ENCODE measurements around the gene GALNT1. TPM values are rescaled to one million over a fixed set of nuclear protein-coding genes. Genes with fewer than 3 reads are reported as not detected.

GALNT1 gene
- total RNA-seq, 2 donors from 2014 or later: 40.2 to 50.6 TPM

- no peak for DNase-seq (ENCODE audit: low spot score)
- H3K36me3 ChIP-seq: no peaks in the 10 kb centered on the region
- H3K27ac ChIP-seq: no peak overlapping the region
- intact Hi-C loops (cut with DNase I): loop anchor here (10.0 kb wide), 1 partner anchor 349 kb away; no protein-coding TSS in a partner anchor
- TF ChIP-seq, protein P1, sequence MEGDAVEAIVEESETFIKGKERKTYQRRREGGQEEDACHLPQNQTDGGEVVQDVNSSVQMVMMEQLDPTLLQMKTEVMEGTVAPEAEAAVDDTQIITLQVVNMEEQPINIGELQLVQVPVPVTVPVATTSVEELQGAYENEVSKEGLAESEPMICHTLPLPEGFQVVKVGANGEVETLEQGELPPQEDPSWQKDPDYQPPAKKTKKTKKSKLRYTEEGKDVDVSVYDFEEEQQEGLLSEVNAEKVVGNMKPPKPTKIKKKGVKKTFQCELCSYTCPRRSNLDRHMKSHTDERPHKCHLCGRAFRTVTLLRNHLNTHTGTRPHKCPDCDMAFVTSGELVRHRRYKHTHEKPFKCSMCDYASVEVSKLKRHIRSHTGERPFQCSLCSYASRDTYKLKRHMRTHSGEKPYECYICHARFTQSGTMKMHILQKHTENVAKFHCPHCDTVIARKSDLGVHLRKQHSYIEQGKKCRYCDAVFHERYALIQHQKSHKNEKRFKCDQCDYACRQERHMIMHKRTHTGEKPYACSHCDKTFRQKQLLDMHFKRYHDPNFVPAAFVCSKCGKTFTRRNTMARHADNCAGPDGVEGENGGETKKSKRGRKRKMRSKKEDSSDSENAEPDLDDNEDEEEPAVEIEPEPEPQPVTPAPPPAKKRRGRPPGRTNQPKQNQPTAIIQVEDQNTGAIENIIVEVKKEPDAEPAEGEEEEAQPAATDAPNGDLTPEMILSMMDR (IDR thresholded peaks at IDR 0.05): no peak
- no peak for TF ChIP-seq POLR2A (IDR thresholded peaks at IDR 0.05)
- no peak for TF ChIP-seq POLR2AphosphoS5 (IDR thresholded peaks at IDR 0.05)
- no peaks in the 10 kb centered on the region for H3K9me3 ChIP-seq
- no peaks in the 10 kb centered on the region for H3K4me1 ChIP-seq (replicated peaks)
- no peak overlapping the region for H3K4me3 ChIP-seq
- 44% methylated on average over 5 of the region's 5 CpGs for WGBS
- no peaks in the 10 kb centered on the region for H3K27me3 ChIP-seq (replicated peaks; ENCODE audit: insufficient read depth)
Measured at GRCh38 chr18:35753306-35753910, 171.9 kb downstream of the GALNT1 start.

- H3K27me3 ChIP-seq (replicated peaks; ENCODE audit: insufficient read depth): no peaks in the 10 kb centered on the region
- H3K4me3 ChIP-seq: no peak overlapping the region
- H3K9me3 ChIP-seq: no peaks in the 10 kb centered on the region
- TF ChIP-seq POLR2A (IDR thresholded peaks at IDR 0.05) (no peak), POLR2AphosphoS5 (IDR thresholded peaks at IDR 0.05) (no peak)
- TF ChIP-seq, protein P1 (IDR thresholded peaks at IDR 0.05): no peak
- no peaks in the 10 kb centered on the region for H3K36me3 ChIP-seq
- WGBS: 76% methylated on average over 4 of the region's 4 CpGs
- H3K27ac ChIP-seq: no peak overlapping the region
- intact Hi-C loops (cut with DNase I): loop anchor here (10.0 kb wide), 1 partner anchor 350 kb away; no protein-coding TSS in a partner anchor
- DNase-seq (ENCODE audit: low spot score): no peak
- H3K4me1 ChIP-seq (replicated peaks): no peaks in the 10 kb centered on the region
Measured at GRCh38 chr18:35754464-35754863, 172.9 kb downstream of the GALNT1 start.

- no peak for DNase-seq (ENCODE audit: low spot score)
- WGBS: 76% methylated on average over 7 of the region's 7 CpGs
- H3K9me3 ChIP-seq: no peaks in the 10 kb centered on the region
- H3K4me1 ChIP-seq (replicated peaks): no peaks in the 10 kb centered on the region
- H3K27me3 ChIP-seq (replicated peaks; ENCODE audit: insufficient read depth): no peaks in the 10 kb centered on the region
- no peaks in the 10 kb centered on the region for H3K36me3 ChIP-seq
- no peak for TF ChIP-seq POLR2A (IDR thresholded peaks at IDR 0.05)
- TF ChIP-seq, protein P1 (IDR thresholded peaks at IDR 0.05): no peak
- no peak for TF ChIP-seq POLR2AphosphoS5 (IDR thresholded peaks at IDR 0.05)
- no peak overlapping the region for H3K4me3 ChIP-seq
- intact Hi-C loops (cut with DNase I): loop anchor here (10.0 kb wide), 1 partner anchor 351 kb away; no protein-coding TSS in a partner anchor
- H3K27ac ChIP-seq: no peak overlapping the region
Measured at GRCh38 chr18:35755369-35755768, 173.8 kb downstream of the GALNT1 start.

DNA sequence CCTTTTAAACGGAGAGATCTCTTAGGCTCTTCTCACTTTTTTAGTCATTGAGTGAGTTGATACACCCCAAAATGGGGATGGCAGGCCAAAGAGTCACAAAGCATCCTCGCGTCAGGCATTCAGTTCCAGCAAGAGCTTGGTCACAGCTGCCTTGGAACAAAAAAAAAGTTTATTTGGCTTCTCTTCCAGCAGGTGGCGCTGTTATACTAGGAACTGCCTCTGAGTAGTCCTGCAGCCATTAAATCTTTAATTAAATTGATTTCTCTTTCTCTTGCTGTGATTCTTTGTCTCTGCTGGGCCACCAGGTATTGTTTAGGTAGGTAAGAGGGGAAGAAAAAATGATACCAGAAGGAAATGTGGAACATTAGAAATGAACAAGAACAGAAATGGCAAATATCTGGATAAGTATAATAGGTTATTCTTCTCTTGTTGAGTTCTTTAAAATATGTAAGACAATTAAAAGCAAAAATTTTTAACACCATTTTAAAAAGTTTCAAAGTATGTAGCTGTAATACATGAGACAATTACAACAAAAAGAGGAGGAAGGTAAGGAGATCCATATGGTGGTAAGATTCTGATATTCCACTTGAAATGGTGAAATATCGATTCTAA, 175.1 kb downstream of the GALNT1 start:
- Histone ChIP-seq H3K27ac (no peak overlapping the region), H3K36me3 (no peaks in the 10 kb centered on the region), H3K4me1 (replicated peaks) (no peaks in the 10 kb centered on the region), H3K4me3 (no peak overlapping the region), H3K27me3 (replicated peaks; ENCODE audit: insufficient read depth) (no peaks in the 10 kb centered on the region), H3K9me3 (no peaks in the 10 kb centered on the region)
- intact Hi-C loops (cut with DNase I): loop anchor here (1.0 to 10.0 kb wide), 2 partner anchors 194 to 352 kb away; no protein-coding TSS in a partner anchor
- WGBS: 20% methylated on average over 5 of the region's 5 CpGs
- no peak for TF ChIP-seq POLR2A (IDR thresholded peaks at IDR 0.05)
- no peak for TF ChIP-seq POLR2AphosphoS5 (IDR thresholded peaks at IDR 0.05)
- TF ChIP-seq, protein P1 (IDR thresholded peaks at IDR 0.05): peak; percentile 48 to 86 (median 70)
- DNase-seq (ENCODE audit: low spot score): peak; percentile 47

Small RNA genes lying within 50 kb of the gene (microRNA-seq; reads per million reads assigned to microRNA genes)
- gene MIR3975: not detected

Other genes starting within 250 kb of the GALNT1 start
- 10 to 100 TPM; 39.4 to 53.4 TPM for gene ZNF24, start 237.3 kb upstream of the GALNT1 start, total RNA-seq
- gene ZNF396, start 204.4 kb upstream of the GALNT1 start, total RNA-seq: 1 to 10 TPM; 1.6 to 3.9 TPM
- 10 to 100 TPM in 1 of 2 donors, 1 to 10 TPM in 1; 5.0 to 26.4 TPM for gene INO80C, start 83.8 kb upstream of the GALNT1 start, total RNA-seq

All from prostate gland (tissue), 2 donors.